HG03280 (cell line): Measurements from ENCODE around the gene METTL8.
"Not testable (repeated sequence)": the region's sequence is repeated elsewhere in the genome, so short reads cannot be mapped to it uniquely, and the experiment has no call there.

Source experiments
- ATAC-seq: cut with Tn5 transposase; IDR thresholded peaks from one replicate; pipeline ENCODE4 v1.9.1; 2021; ENCODE audit warnings: mild to moderate bottlenecking, moderate library complexity; ENCODE audit not compliant: unreplicated experiment

METTL8 gene

GRCh38 chr2:171402906-171403580 lies 30.7 kb downstream of the METTL8 start:
- ATAC-seq = no peak

GRCh38 chr2:171401947-171402346 lies 31.8 kb downstream of the METTL8 start:
- no peak for ATAC-seq

- no peak for ATAC-seq
Observed at GRCh38 chr2:171400395-171400794, 33.4 kb downstream of the METTL8 start.

- no peak for ATAC-seq
Observed at GRCh38 chr2:171399292-171399691, 34.5 kb downstream of the METTL8 start.

GRCh38 chr2:171394164-171394740 lies 39.5 kb downstream of the METTL8 start:
- ATAC-seq = no peak

- no peak for ATAC-seq
Observed at GRCh38 chr2:171393487-171393886, 40.3 kb downstream of the METTL8 start.

- no peak for ATAC-seq
Observed at GRCh38 chr2:171391532-171391931, 42.3 kb downstream of the METTL8 start.

- no peak for ATAC-seq
Observed at GRCh38 chr2:171390941-171391516, 42.8 kb downstream of the METTL8 start.

GRCh38 chr2:171389780-171390179 lies 44.0 kb downstream of the METTL8 start:
- no peak for ATAC-seq

- ATAC-seq = no peak
Observed at GRCh38 chr2:171389325-171389724, 44.5 kb downstream of the METTL8 start.

- no peak for ATAC-seq
Observed at GRCh38 chr2:171387052-171387451, 46.7 kb downstream of the METTL8 start.

GRCh38 chr2:171386627-171387026 lies 47.2 kb downstream of the METTL8 start:
- no peak for ATAC-seq

GRCh38 chr2:171383134-171383533 lies 50.7 kb downstream of the METTL8 start:
- ATAC-seq = no peak

- ATAC-seq = not testable (repeated sequence)
Observed at GRCh38 chr2:171382175-171382574, 51.6 kb downstream of the METTL8 start.

- not testable (repeated sequence) for ATAC-seq
Observed at GRCh38 chr2:171377852-171378251, 55.9 kb downstream of the METTL8 start.

- ATAC-seq = no peak
Observed at GRCh38 chr2:171367692-171368091, 66.1 kb downstream of the METTL8 start.

- ATAC-seq = no peak
Observed at GRCh38 chr2:171365778-171366177, 68.0 kb downstream of the METTL8 start.

- no peak for ATAC-seq
Observed at GRCh38 chr2:171365232-171365631, 68.6 kb downstream of the METTL8 start.

GRCh38 chr2:171362396-171362795 lies 71.4 kb downstream of the METTL8 start:
- no peak for ATAC-seq

- no peak for ATAC-seq
Observed at GRCh38 chr2:171360905-171361304, 72.9 kb downstream of the METTL8 start.

GRCh38 chr2:171353746-171354145 lies 80.0 kb downstream of the METTL8 start:
- ATAC-seq = not testable (repeated sequence)

- ATAC-seq = no peak
Observed at GRCh38 chr2:171348056-171348455, 85.7 kb downstream of the METTL8 start.
